Measurements from ENCODE around the gene ANKRD17. TPM values are rescaled to one million over a fixed set of nuclear protein-coding genes. Genes with fewer than 3 reads are reported as not detected.

ANKRD17 gene
- total RNA-seq, 1 experiment from 2014 or later = 65.7 TPM

DNA sequence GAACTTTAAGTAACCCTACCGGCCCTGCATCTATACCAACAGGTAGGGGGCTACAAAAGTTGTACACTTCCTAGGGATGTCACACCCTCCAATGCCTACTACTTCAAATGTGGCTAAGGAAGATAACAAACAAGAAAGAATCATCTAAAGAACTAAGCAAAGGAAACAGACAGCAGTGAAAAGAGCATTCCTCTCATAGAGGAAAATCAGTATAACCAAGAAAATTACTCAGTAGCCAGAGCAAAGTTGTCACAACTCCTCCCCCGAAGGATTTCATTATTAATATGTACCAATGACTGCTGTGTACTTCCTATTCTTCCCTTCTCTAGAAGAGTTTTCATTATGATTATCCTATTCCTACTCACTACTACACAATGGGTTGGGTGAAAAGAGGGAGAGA, 12.6 kb downstream of the ANKRD17 start:
- DNase-seq (ENCODE audit: unreplicated experiment) = no peak
- POLR2A ChIA-PET = interaction anchor here (1.3 to 1.4 kb wide), 2 partner anchors 11 kb away, joined by 3 read pairs; no protein-coding TSS in a partner anchor
- intact Hi-C loops (cut with micrococcal nuclease) = no loop called here
- Mint-ChIP-seq H3K4me1 (ENCODE audit: insufficient read depth, unreplicated experiment) (peaks cover 33% of the 10 kb centered on the region), H3K36me3 (ENCODE audit: insufficient read depth, unreplicated experiment) (peaks cover 15% of the 10 kb centered on the region), H3K9me3 (ENCODE audit: unreplicated experiment) (peaks cover 5% of the 10 kb centered on the region), H3K4me3 (ENCODE audit: unreplicated experiment) (no peak overlapping the region), H3K27ac (ENCODE audit: low read depth, unreplicated experiment) (no peak overlapping the region), H3K27me3 (ENCODE audit: insufficient read depth, unreplicated experiment) (no peaks in the 10 kb centered on the region)
- no TSS peak for BruUV-seq (replicated peaks)
- CTCF ChIA-PET = no interaction called here
- TF ChIP-seq, protein P1, sequence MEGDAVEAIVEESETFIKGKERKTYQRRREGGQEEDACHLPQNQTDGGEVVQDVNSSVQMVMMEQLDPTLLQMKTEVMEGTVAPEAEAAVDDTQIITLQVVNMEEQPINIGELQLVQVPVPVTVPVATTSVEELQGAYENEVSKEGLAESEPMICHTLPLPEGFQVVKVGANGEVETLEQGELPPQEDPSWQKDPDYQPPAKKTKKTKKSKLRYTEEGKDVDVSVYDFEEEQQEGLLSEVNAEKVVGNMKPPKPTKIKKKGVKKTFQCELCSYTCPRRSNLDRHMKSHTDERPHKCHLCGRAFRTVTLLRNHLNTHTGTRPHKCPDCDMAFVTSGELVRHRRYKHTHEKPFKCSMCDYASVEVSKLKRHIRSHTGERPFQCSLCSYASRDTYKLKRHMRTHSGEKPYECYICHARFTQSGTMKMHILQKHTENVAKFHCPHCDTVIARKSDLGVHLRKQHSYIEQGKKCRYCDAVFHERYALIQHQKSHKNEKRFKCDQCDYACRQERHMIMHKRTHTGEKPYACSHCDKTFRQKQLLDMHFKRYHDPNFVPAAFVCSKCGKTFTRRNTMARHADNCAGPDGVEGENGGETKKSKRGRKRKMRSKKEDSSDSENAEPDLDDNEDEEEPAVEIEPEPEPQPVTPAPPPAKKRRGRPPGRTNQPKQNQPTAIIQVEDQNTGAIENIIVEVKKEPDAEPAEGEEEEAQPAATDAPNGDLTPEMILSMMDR (IDR thresholded peaks at IDR 0.05; ENCODE audit: unreplicated experiment) = no peak

DNA sequence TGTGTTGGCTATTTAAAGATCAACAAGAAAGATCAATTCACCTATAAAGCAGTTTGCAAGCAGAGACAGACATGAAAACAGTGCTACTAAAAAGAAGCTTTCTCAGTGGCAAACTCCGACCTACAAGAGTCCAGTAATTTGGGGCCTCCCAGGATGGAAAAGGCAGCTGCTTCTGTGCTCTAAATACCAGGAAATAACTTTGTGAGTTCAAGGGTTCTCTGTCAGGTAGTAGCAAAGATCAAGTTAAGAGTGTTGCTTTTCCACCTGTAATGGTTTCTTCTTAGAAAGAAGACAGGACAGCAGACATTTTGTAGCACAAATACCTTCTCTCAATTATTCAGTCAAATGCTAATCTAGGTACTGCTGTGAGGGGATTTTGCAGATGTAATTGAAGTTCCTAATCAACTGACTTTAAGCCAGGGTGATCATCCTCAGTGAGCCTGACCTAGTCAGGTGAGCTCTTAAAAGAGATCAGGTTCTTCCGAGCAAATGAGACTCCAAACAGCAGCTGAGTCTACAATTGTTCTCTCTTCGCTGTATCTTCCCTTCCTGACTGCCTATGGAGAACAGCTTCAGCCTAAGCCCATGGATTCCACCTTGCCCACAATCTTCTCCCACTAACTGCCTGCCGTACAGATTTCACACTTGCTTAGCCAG, 13.5 kb downstream of the ANKRD17 start:
- ChIA-PET CTCF (no interaction called here), POLR2A (interaction anchor here (1.3 kb wide), 1 partner anchor 12 kb away, joined by 3 read pairs; no protein-coding TSS in a partner anchor)
- Mint-ChIP-seq H3K36me3 (ENCODE audit: insufficient read depth, unreplicated experiment) (peaks cover 12% of the 10 kb centered on the region), H3K4me3 (ENCODE audit: unreplicated experiment) (no peak overlapping the region), H3K4me1 (ENCODE audit: insufficient read depth, unreplicated experiment) (peaks cover 29% of the 10 kb centered on the region), H3K27me3 (ENCODE audit: insufficient read depth, unreplicated experiment) (no peaks in the 10 kb centered on the region), H3K27ac (ENCODE audit: low read depth, unreplicated experiment) (no peak overlapping the region), H3K9me3 (ENCODE audit: unreplicated experiment) (peaks cover 5% of the 10 kb centered on the region)
- intact Hi-C loops (cut with micrococcal nuclease) = no loop called here
- no peak for DNase-seq (ENCODE audit: unreplicated experiment)
- TF ChIP-seq, protein P1 (IDR thresholded peaks at IDR 0.05; ENCODE audit: unreplicated experiment) = no peak
- BruUV-seq (replicated peaks) = no TSS peak

- BruUV-seq (replicated peaks) = no TSS peak
- no peaks in the 10 kb centered on the region for H3K9me3 Mint-ChIP-seq (ENCODE audit: unreplicated experiment)
- H3K4me1 Mint-ChIP-seq (ENCODE audit: insufficient read depth, unreplicated experiment) = peaks cover 28% of the 10 kb centered on the region
- ChIA-PET POLR2A (interaction anchor here (0.7 to 1.2 kb wide), 3 partner anchors 17 to 96 kb away, joined by 3 to 4 read pairs (median 4); no protein-coding TSS in a partner anchor), CTCF (interaction anchor here (1.1 kb wide), 1 partner anchor 19 kb away, joined by 3 read pairs; no protein-coding TSS in a partner anchor)
- H3K27ac Mint-ChIP-seq (ENCODE audit: low read depth, unreplicated experiment) = no peak overlapping the region
- intact Hi-C loops (cut with micrococcal nuclease) = no loop called here
- no peak for DNase-seq (ENCODE audit: unreplicated experiment)
- TF ChIP-seq, protein P1 (IDR thresholded peaks at IDR 0.05; ENCODE audit: unreplicated experiment) = no peak
- no peak overlapping the region for H3K4me3 Mint-ChIP-seq (ENCODE audit: unreplicated experiment)
- no peaks in the 10 kb centered on the region for H3K27me3 Mint-ChIP-seq (ENCODE audit: insufficient read depth, unreplicated experiment)
- H3K36me3 Mint-ChIP-seq (ENCODE audit: insufficient read depth, unreplicated experiment) = peaks cover 22% of the 10 kb centered on the region
Measured at GRCh38 chr4:73237044-73237443, 21.6 kb downstream of the ANKRD17 start.

- H3K36me3 Mint-ChIP-seq (ENCODE audit: insufficient read depth, unreplicated experiment) = peaks cover 22% of the 10 kb centered on the region
- intact Hi-C loops (cut with micrococcal nuclease) = no loop called here
- H3K4me3 Mint-ChIP-seq (ENCODE audit: unreplicated experiment) = no peak overlapping the region
- no peak for DNase-seq (ENCODE audit: unreplicated experiment)
- TF ChIP-seq, protein P1 (IDR thresholded peaks at IDR 0.05; ENCODE audit: unreplicated experiment) = no peak
- no peaks in the 10 kb centered on the region for H3K27me3 Mint-ChIP-seq (ENCODE audit: insufficient read depth, unreplicated experiment)
- H3K4me1 Mint-ChIP-seq (ENCODE audit: insufficient read depth, unreplicated experiment) = peaks cover 28% of the 10 kb centered on the region
- ChIA-PET CTCF (interaction anchor here (1.1 kb wide), 1 partner anchor 20 kb away, joined by 3 read pairs; no protein-coding TSS in a partner anchor), POLR2A (interaction anchor here (1.0 to 3.5 kb wide), 3 partner anchors 14 to 166 kb away, joined by 3 to 21 read pairs (median 4); partner anchors contain the start of gene COX18)
- no peaks in the 10 kb centered on the region for H3K9me3 Mint-ChIP-seq (ENCODE audit: unreplicated experiment)
- no TSS peak for BruUV-seq (replicated peaks)
- H3K27ac Mint-ChIP-seq (ENCODE audit: low read depth, unreplicated experiment) = no peak overlapping the region
Measured at GRCh38 chr4:73236151-73236550, 22.4 kb downstream of the ANKRD17 start.
